OCI-LY3 (cell line): ENCODE data around the gene IRF2BP2.

Source experiments
- H2AFZ ChIP-seq: fragments of 200-600, 300-600 bp; shearing (Covaris generic); 2 replicates; pipeline ENCODE4 v1.6.0; 2014; ENCODE audit warnings: antibody characterized with exemption, low read depth, low read length
- H3K27ac ChIP-seq: fragments of 200-600, 300-600 bp; sonication (generic); 2 replicates; pipeline ENCODE4 v1.5.1; 2014; ENCODE audit warnings: mild to moderate bottlenecking, low read length, moderate library complexity, mixed read lengths
- H3K27me3 ChIP-seq: fragments of 200-600, 300-600 bp; sonication (generic); 2 replicates; pipeline ENCODE4 v1.6.1; 2014; ENCODE audit warnings: low read depth, low read length, mixed read lengths
- H3K36me3 ChIP-seq: fragments of 200-600, 300-600 bp; sonication (generic); replicated peaks from 2 replicates; pipeline ENCODE3; 2014; ENCODE audit warnings: low read depth, low read length, mixed read lengths
- H3K4me1 ChIP-seq: fragments of 300-600, 200-600 bp; sonication (generic); 2 replicates; pipeline ENCODE4 v1.6.1; 2014; ENCODE audit warnings: low read length, mixed read lengths
- H3K4me2 ChIP-seq: fragments of 200-600, 300-600 bp; sonication (generic); 2 replicates; pipeline ENCODE4 v1.6.1; 2014; ENCODE audit warnings: low read length, mixed read lengths
- H3K4me3 ChIP-seq: fragments of 300-600, 200-600 bp; sonication (generic); 2 replicates; pipeline ENCODE4 v1.5.1; 2014; ENCODE audit warnings: antibody characterized with exemption, mild to moderate bottlenecking, low read length, moderate library complexity
- H3K79me2 ChIP-seq: fragments of 300-600, 200-600 bp; shearing (Covaris generic); 2 replicates; pipeline ENCODE4 v1.6.1; 2014; ENCODE audit warnings: mild to moderate bottlenecking, low read length, mixed read lengths
- H3K9ac ChIP-seq: fragments of 300-600, 200-600 bp; shearing (Covaris generic); 2 replicates; pipeline ENCODE4 v1.6.0; 2014; ENCODE audit warnings: mild to moderate bottlenecking, low read length, moderate library complexity
- H3K9me3 ChIP-seq: fragments of 200-600, 300-600 bp; shearing (Covaris generic); 2 replicates; pipeline ENCODE4 v1.6.1; 2014; ENCODE audit warnings: low read length, mixed read lengths; ENCODE audit not compliant: insufficient read depth
- H4K20me1 ChIP-seq: fragments of 200-600, 300-600 bp; sonication (generic); 2 replicates; pipeline ENCODE4 v1.6.1; 2016; ENCODE audit warnings: low read length, mixed read lengths; ENCODE audit not compliant: insufficient read depth
- CTCF ChIP-seq: fragments of 200-600, 300-600 bp; sonication (generic); IDR thresholded peaks from 2 replicates; pipeline ENCODE4 v1.5.1; 2014; ENCODE audit warnings: antibody characterized with exemption, low read length, low read depth
- EZH2phosphoT487 ChIP-seq: fragments of 200-600 bp; shearing (Covaris generic); IDR thresholded peaks from 2 replicates; pipeline ENCODE4 v1.6.1; 2018; ENCODE audit warnings: antibody characterized with exemption, mixed run types, low read depth

IRF2BP2 gene

GRCh38 chr1:234609691-234610042 lies 311 bp downstream of the IRF2BP2 start:
- no peaks in the 10 kb centered on the region for H3K9me3 ChIP-seq
- TF ChIP-seq CTCF (no peak), EZH2phosphoT487 (no peak)
- H3K9ac ChIP-seq: peak overlapping the region; percentile 96; the same call in 1 of the 2 replicates
- no peak overlapping the region for H2AFZ ChIP-seq
- peaks cover 50% of the 10 kb centered on the region for H3K79me2 ChIP-seq
- H4K20me1 ChIP-seq: peaks cover 33% of the 10 kb centered on the region
- no peaks in the 10 kb centered on the region for H3K27me3 ChIP-seq
- peak overlapping the region; percentile 93 for H3K4me3 ChIP-seq
- H3K36me3 ChIP-seq: peaks cover 33% of the 10 kb centered on the region
- H3K4me2 ChIP-seq: no peak overlapping the region
- H3K27ac ChIP-seq: peak overlapping the region; percentile 91
- peaks cover 70% of the 10 kb centered on the region for H3K4me1 ChIP-seq

- Histone ChIP-seq H2AFZ (no peak overlapping the region), H3K4me1 (peaks cover 73% of the 10 kb centered on the region), H3K79me2 (peaks cover 55% of the 10 kb centered on the region)
Measured at GRCh38 chr1:234608911-234609690, 877 bp downstream of the IRF2BP2 start.

GRCh38 chr1:234608025-234608910 lies 1.7 kb downstream of the IRF2BP2 start:
- peaks cover 73% of the 10 kb centered on the region for H3K4me1 ChIP-seq
- no peaks in the 10 kb centered on the region for H3K27me3 ChIP-seq
- H3K4me2 ChIP-seq: peak overlapping the region; percentile 80
- peak overlapping the region; percentile 83 for H3K27ac ChIP-seq
- peak overlapping the region; percentile 75 for H3K4me3 ChIP-seq
- peaks cover 43% of the 10 kb centered on the region for H3K36me3 ChIP-seq
- peaks cover 64% of the 10 kb centered on the region for H3K79me2 ChIP-seq
- no peak overlapping the region for H2AFZ ChIP-seq
- H3K9ac ChIP-seq: peak overlapping the region; percentile 72
- no peaks in the 10 kb centered on the region for H3K9me3 ChIP-seq
- H4K20me1 ChIP-seq: peaks cover 47% of the 10 kb centered on the region
- TF ChIP-seq EZH2phosphoT487: no peak
- TF ChIP-seq CTCF: peak; percentile 34

More at GRCh38 chr1:234608911-234609690, 877 bp downstream of the IRF2BP2 start:
- Histone ChIP-seq H3K27ac (peak overlapping the region; percentile 83), H3K4me2 (peak overlapping the region; percentile 80), H3K36me3 (peaks cover 39% of the 10 kb centered on the region), H3K9ac (peak overlapping the region; percentile 72), H3K4me3 (peak overlapping the region; percentile 75), H3K27me3 (no peaks in the 10 kb centered on the region), H3K9me3 (no peaks in the 10 kb centered on the region), H4K20me1 (peaks cover 39% of the 10 kb centered on the region)
- TF ChIP-seq CTCF (no peak), EZH2phosphoT487 (no peak)
